Measurements from ENCODE around the gene RAP1GAP.

The RAP1GAP gene

GRCh38 chr1:21661886-21662285 is 7.3 kb downstream of the RAP1GAP start:
- no peak for ATAC-seq

GRCh38 chr1:21659924-21660326 is 9.2 kb downstream of the RAP1GAP start:
- no peak for ATAC-seq

GRCh38 chr1:21659099-21659923 is 9.8 kb downstream of the RAP1GAP start:
- ATAC-seq: peak; percentile 78 to 88

- no peak for ATAC-seq
Observed at GRCh38 chr1:21657456-21658190, 11.5 kb downstream of the RAP1GAP start.

- ATAC-seq: no peak
Observed at GRCh38 chr1:21655748-21656147, 13.4 kb downstream of the RAP1GAP start.

GRCh38 chr1:21655259-21655658 is 13.9 kb downstream of the RAP1GAP start:
- no peak for ATAC-seq

- ATAC-seq: no peak
Observed at GRCh38 chr1:21654209-21654608, 14.9 kb downstream of the RAP1GAP start.

- ATAC-seq: no peak
Observed at GRCh38 chr1:21653744-21654100, 15.4 kb downstream of the RAP1GAP start.

- no peak for ATAC-seq
Observed at GRCh38 chr1:21652937-21653743, 16.0 kb downstream of the RAP1GAP start.

GRCh38 chr1:21652101-21652936 is 16.8 kb downstream of the RAP1GAP start:
- ATAC-seq: no peak

GRCh38 chr1:21651214-21652042 is 17.7 kb downstream of the RAP1GAP start:
- peak; percentile 70 to 71 for ATAC-seq

- no peak for ATAC-seq
Observed at GRCh38 chr1:21650400-21650799, 18.8 kb downstream of the RAP1GAP start.

GRCh38 chr1:21649315-21649714 is 19.8 kb downstream of the RAP1GAP start:
- ATAC-seq: no peak

GRCh38 chr1:21648791-21649190 is 20.4 kb downstream of the RAP1GAP start:
- ATAC-seq: no peak

GRCh38 chr1:21648352-21648730 is 20.8 kb downstream of the RAP1GAP start:
- ATAC-seq: no peak

- ATAC-seq: no peak
Observed at GRCh38 chr1:21647431-21648351, 21.5 kb downstream of the RAP1GAP start.

- ATAC-seq: no peak
Observed at GRCh38 chr1:21645550-21645949, 23.6 kb downstream of the RAP1GAP start.

- no peak for ATAC-seq
Observed at GRCh38 chr1:21644906-21645305, 24.3 kb downstream of the RAP1GAP start.

- ATAC-seq: no peak
Observed at GRCh38 chr1:21644348-21644747, 24.8 kb downstream of the RAP1GAP start.

- no peak for ATAC-seq
Observed at GRCh38 chr1:21643624-21644023, 25.5 kb downstream of the RAP1GAP start.
